ENCODE measurements around the gene GATA2.

GATA2 gene

GRCh38 chr3:128487813-128488635 is 5.0 kb downstream of the GATA2 start:
- DNase-seq: peak; percentile 47 to 60

DNA sequence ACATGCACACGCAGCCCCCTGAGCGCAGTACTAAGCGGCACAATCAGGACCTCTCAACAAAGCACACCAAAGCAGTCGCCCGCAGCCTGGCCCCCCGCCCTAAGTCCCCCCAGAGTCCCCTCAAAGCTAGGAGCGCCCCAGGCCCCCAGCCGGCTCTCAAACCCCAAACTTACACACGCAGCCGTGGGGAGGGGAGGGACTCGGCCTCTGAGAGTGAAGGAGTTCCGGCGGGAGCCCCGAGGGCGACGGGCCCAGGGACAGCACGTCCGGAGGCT is 5.5 kb downstream of the GATA2 start:
- no peak for DNase-seq

DNA sequence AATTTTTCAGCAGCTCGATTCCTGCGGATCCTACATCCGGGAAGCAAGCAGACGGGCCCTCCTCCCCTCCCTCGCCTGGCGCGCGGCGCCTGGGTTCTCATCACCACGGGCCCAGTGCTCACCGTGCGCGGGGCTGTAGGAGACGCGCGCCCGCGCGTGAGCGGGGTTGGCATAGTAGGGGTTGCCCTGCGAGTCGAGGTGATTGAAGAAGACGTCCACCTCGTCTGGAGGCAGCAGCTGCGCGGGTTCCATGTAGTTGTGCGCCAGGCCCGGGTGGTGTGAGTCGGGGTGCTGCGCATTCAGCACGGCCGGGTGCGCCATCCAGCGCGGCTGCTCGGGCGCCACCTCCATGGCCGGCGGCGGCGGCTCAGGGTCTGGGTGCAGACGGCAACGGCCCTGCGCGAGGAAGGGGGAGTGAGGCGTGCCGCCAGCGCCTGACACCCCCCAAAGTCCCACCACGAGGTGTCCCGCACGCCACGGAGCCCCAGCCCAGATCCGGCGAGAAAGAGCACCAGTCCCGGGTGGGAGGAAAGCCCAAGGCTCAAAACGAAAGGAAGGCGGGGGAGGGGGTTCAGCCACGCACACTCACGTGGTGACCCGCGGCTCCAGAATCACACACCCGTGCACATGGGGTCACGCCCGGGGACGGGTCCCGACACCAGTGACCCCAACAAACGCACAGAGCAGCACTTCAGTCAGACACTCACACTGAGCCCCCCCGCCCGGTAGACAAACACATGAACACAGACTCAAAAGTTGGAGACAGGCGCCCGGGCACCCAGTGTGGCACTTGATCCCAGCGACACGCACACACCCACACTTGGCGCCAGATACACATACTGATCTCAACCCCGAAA is 6.1 kb downstream of the GATA2 start:
- DNase-seq: peak; percentile 26 to 32

DNA sequence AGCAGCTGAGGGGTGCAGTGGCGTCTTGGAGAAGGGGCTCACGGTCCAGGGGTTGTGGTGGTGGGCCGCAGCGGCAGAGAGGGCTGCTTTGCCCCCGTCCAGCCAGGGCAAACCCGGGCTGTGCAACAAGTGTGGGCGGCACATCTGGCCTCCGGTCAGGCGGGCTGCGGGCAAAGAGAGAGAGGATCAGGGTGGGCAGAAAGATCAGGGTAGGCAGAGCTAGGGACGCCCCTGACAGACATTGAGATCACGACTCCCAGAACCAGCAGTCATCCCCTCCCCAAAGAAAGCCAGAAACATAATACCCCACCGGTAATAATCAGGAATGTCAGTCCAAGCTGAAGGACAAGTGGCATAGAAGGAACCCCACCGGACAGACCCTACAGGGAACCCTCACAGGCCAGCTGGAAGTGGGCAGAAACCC is 6.8 kb downstream of the GATA2 start:
- DNase-seq: no peak

- no peak for DNase-seq
These were observed 7.5 kb downstream of the GATA2 start for GRCh38 chr3:128485282-128486204.

DNA sequence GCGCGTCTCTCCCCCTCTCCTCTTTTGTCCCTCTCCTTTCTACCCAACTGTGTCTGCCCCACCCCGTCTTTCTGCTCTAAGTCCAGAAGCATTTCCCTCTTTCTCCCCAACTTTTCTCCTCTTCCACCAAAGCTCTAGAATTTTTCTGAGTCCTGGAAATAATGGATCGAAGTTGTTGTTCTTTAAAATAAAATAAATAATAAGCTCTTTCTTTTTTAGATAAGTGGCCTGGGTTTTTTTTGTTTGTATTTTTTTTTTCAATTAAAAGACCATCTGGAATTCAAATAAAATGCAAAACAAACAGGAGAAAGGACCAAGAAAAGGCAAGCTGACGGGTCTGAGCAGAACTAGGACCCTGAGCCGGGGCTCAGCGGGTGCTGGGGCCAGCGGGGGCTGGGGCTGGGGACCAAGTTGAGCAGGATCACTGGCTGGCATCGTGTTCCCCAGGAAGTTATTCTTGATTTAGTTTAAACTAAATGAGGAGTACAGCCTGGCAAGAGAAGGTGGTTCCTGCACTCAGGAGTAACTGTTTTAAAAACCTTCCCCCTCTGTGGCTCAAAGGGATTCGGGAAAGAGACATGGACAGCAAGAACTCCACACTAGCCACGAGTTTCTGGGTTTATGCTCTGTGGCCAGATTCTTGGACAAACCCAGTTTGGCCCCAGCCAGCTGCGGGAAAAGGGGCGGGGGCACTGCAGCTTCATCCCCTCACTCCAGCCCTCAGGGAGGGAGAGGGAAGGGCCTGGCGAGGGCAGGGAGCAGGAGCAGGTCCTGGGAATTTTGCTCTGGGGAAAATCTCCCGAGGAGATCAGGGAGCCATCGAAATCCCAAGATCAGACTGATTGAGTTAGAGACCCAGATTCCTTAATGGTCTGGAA is 8.4 kb downstream of the GATA2 start:
- no peak for DNase-seq

- no peak for DNase-seq
These were observed 9.2 kb downstream of the GATA2 start for GRCh38 chr3:128483657-128484403.

GRCh38 chr3:128482666-128483656 is 10.0 kb downstream of the GATA2 start:
- no peak for DNase-seq

GRCh38 chr3:128482175-128482574 is 10.8 kb downstream of the GATA2 start:
- no peak for DNase-seq

- no peak for DNase-seq
These were observed 11.5 kb downstream of the GATA2 start for GRCh38 chr3:128481438-128481942.

DNA sequence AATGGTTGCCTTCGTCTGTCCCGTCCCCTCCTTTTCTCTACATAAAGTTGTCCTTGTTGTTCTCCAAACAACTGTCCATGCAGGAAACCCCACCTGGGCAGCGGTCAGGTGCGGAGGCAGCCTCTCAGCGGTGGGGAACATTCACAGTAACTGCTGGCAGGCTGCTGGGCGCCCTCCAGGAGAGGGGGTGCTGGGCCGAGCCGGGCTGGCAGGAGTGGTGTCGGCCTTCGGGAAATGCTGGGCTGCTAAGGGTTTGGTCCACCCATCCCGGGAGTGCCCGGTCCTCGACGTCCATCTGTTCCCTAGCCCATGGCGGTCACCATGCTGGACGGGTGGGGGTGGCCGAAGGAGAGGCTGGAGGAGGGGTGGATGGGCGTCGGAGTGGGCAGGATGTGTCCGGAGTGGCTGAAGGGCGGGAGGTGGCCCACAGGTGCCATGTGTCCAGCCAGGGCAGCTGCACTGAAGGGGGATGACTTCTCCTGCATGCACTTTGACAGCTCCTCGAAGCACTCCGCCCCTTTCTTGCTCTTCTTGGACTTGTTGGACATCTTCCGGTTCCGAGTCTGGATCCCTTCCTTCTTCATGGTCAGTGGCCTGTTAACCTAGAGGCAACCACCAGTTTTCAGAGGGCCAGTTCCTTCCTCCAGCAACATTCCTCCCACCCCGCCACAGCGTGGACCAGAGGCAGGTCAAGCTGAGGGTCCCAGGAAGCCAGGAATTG is 12.1 kb downstream of the GATA2 start:
- no peak for DNase-seq

- no peak for DNase-seq
These were observed 12.7 kb downstream of the GATA2 start for GRCh38 chr3:128480278-128480677.

DNA sequence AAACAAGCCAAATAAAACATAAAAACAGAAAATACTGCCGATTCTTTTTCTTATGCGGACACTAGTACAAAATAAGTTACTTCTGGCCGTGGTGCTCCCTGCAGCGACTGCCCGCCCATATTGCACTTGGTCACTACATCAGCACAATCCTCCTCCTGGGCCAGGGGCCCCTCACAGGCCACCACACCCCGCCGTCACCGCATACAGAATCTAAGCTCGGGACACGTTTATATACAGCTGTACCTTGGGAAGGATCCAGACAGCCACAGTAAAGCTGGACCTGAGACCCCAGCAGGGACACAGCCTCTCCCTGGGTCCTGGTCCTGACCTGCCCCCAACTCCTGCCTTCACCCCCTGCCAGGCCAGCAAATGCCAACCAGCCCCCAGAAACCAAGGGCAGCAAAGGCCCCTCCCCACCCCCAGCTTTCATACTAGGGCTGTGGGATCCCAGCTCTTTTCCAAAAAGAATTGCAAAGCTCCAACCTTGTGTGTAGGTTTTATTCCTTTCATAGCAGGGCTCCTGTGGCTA is 13.4 kb downstream of the GATA2 start:
- DNase-seq: no peak

GRCh38 chr3:128478576-128479506 is 14.2 kb downstream of the GATA2 start:
- no peak for DNase-seq

DNA sequence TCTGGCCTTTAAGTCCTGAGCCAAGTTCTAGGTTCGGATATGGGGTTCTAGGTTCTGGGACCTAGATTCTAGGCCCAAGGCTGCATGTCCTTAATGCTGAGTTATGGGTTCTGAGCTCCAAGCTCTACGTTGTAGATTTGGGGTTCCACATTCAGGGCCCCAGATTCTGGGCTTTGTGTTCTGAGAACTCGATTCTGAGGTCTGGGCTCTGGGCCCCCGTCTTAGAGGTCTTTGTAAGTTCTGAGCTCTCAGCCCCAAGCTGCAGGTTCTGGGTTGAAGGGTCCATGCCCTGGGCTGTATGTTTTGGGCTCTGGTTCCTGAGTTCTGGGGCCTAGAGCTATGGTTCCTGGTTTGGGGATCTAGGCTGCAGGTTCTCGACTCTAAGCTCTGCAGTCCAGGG is 16.3 kb downstream of the GATA2 start:
- no peak for DNase-seq

- DNase-seq: no peak
These were observed 17.6 kb downstream of the GATA2 start for GRCh38 chr3:128475355-128475754.

DNA sequence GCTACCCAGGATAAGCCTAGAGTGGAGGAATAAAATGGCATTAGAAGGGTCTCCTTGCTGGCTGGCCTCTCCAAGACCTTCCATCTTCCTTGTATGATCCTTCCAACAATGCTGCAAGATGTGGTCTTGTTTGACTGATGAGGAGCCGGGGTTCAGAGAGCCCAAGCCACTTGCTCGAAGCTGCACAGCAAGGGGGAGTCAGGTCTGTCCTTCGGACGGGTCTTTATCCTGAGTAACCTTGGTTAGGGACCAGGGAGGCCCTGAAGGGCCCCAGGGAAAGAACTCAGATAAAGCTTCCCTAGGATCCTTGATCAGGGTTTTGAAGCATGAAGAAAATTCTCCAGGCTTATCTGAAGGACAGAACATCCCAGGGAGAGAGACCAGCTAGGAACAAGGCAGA is 19.3 kb downstream of the GATA2 start:
- no peak for DNase-seq

DNA sequence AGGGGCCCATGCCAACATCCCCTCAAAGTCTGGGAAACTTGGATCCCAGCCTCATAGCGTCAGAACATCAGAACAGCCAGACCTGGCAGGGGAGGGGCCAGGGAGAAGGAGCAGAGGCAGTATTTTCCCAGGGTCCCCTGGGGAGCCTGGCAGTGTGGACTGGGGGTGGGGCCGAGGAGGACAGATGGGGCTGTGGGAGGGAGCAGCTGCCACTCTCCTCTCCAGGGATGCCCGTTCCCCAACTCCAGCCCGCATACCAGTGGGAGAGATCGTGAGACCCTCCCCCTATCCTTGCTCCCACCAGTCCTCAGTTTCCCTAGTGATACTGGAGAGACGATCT is 19.9 kb downstream of the GATA2 start:
- DNase-seq: no peak
